RCC 7860 (cell line): ENCODE data around the gene SLC39A11.

Experiments
- DNase-seq: peaks from one replicate; pipeline ENCODE4 v3.0.0-alpha.2; 2015; ENCODE audit warnings: low spot score
- FAIRE-seq: peaks from 2 replicates; lab custom pipeline; 2012; peaks lifted over from hg19 to GRCh38; lab: Jason Lieb, UNC

Gene SLC39A11

GRCh38 chr17:72707881-72708280, 384.6 kb downstream of the SLC39A11 start:
- FAIRE-seq (no peak), DNase-seq (no peak)

GRCh38 chr17:72706396-72706981, 386.0 kb downstream of the SLC39A11 start:
- DNase-seq (no peak), FAIRE-seq (no peak)

- DNase-seq (no peak), FAIRE-seq (no peak)
Measured at GRCh38 chr17:72705905-72706395, 386.5 kb downstream of the SLC39A11 start.

- FAIRE-seq = peak; percentile 27
- peak; percentile 43 for DNase-seq
Measured at GRCh38 chr17:72702998-72703397, 389.5 kb downstream of the SLC39A11 start.

- FAIRE-seq (peak; percentile 94), DNase-seq (peak; percentile 93)
Measured at GRCh38 chr17:72702136-72702735, 390.3 kb downstream of the SLC39A11 start.

- FAIRE-seq (no peak), DNase-seq (no peak)
Measured at GRCh38 chr17:72700226-72700625, 392.3 kb downstream of the SLC39A11 start.

GRCh38 chr17:72699545-72699944, 392.9 kb downstream of the SLC39A11 start:
- DNase-seq (peak; percentile 32), FAIRE-seq (peak; percentile 40)

GRCh38 chr17:72697602-72698146, 394.8 kb downstream of the SLC39A11 start:
- no peak for DNase-seq

GRCh38 chr17:72696721-72697120, 395.8 kb downstream of the SLC39A11 start:
- FAIRE-seq (no peak), DNase-seq (no peak)

More at GRCh38 chr17:72697602-72698146, 394.8 kb downstream of the SLC39A11 start:
- no peak for FAIRE-seq

GRCh38 chr17:72696156-72696555, 396.3 kb downstream of the SLC39A11 start:
- FAIRE-seq = no peak

GRCh38 chr17:72693956-72694355, 398.5 kb downstream of the SLC39A11 start:
- no peak for FAIRE-seq

More at GRCh38 chr17:72696156-72696555, 396.3 kb downstream of the SLC39A11 start:
- DNase-seq = no peak

GRCh38 chr17:72693151-72693878, 399.2 kb downstream of the SLC39A11 start:
- DNase-seq (no peak), FAIRE-seq (no peak)

More at GRCh38 chr17:72693956-72694355, 398.5 kb downstream of the SLC39A11 start:
- no peak for DNase-seq

- FAIRE-seq (no peak), DNase-seq (no peak)
Measured at GRCh38 chr17:72692676-72693075, 399.8 kb downstream of the SLC39A11 start.

- FAIRE-seq (no peak), DNase-seq (no peak)
Measured at GRCh38 chr17:72691586-72691985, 400.9 kb downstream of the SLC39A11 start.

GRCh38 chr17:72691017-72691416, 401.5 kb downstream of the SLC39A11 start:
- FAIRE-seq (no peak), DNase-seq (no peak)

GRCh38 chr17:72687886-72688285, 404.6 kb downstream of the SLC39A11 start:
- no peak for FAIRE-seq
- DNase-seq = no peak

GRCh38 chr17:72684405-72685020, 408.0 kb downstream of the SLC39A11 start:
- DNase-seq = no peak
- FAIRE-seq = no peak

GRCh38 chr17:72683506-72684404, 408.7 kb downstream of the SLC39A11 start:
- FAIRE-seq (peak; percentile 91), DNase-seq (peak; percentile 86)

- FAIRE-seq (peak; percentile 61), DNase-seq (peak; percentile 73)
Measured at GRCh38 chr17:72682605-72683004, 409.9 kb downstream of the SLC39A11 start.

- no peak for DNase-seq
- no peak for FAIRE-seq
Measured at GRCh38 chr17:72681844-72682243, 410.6 kb downstream of the SLC39A11 start.
